Fibroblast of pulmonary artery (primary cell): ENCODE data around the gene LARGE1.

Experiments used
- DNase-seq: peaks from one replicate; pipeline ENCODE4 v3.0.0-alpha.2; 2010; ENCODE audit warnings: low read depth
- H3K4me3 ChIP-seq: replicated peaks from 2 replicates; pipeline ENCODE4 v1.5.1; 2011; ENCODE audit warnings: low read depth, mild to moderate bottlenecking, control low read depth, low read length, moderate library complexity
- CTCF ChIP-seq: IDR thresholded peaks from 2 replicates; pipeline ENCODE4 v1.5.1; 2011; ENCODE audit warnings: mild to moderate bottlenecking, control low read depth, low read length, inconsistent platforms; ENCODE audit errors: missing control alignments

LARGE1 gene

GRCh38 chr22:33415401-33415800 lies 504.9 kb downstream of the LARGE1 start:
- no peak for TF ChIP-seq CTCF
- no peak for DNase-seq
- no peak overlapping the region for H3K4me3 ChIP-seq

GRCh38 chr22:33409079-33409478 lies 511.2 kb downstream of the LARGE1 start:
- TF ChIP-seq CTCF, result no peak
- DNase-seq, result no peak
- H3K4me3 ChIP-seq, result no peak overlapping the region

DNA sequence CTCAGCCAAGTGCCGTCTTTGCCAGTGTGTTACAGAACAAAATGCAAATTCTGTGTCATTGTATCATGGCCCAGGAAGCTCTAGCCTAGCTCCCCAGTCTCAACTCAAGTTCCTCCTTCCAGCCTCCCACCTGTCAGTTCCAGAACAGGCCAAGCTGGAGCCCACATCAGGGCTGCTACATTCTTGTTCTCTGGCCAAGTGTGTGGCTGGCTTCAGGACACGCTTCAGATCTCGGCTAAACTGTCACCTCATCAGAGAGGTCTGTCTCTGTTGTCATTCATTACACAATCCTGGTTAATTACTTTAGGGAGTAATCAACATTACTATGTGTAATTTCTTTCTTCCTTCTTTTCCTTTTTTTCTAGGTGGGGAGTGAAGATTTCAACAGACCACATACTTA lies 515.1 kb downstream of the LARGE1 start:
- no peak overlapping the region for H3K4me3 ChIP-seq
- TF ChIP-seq CTCF, result no peak
- no peak for DNase-seq

DNA sequence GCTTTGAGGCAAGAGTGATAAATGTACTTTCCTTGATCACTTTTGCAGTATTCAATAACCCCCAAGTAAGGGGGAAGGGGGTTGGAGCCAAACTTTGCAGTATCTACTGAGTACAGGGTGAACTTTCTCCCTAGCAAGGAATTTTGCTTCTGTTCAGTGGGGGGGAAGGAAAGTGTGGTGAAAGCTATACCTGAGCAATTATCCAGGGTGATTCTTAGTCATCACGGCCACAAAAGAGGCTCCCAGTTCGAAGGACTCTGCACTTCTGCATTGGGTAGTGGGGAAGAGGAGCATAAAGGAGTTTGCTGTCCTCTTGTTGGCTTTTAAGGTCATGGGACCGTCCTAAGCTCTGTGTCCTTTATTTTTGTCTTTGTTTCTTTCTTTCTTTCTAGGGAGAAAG lies 515.6 kb downstream of the LARGE1 start:
- TF ChIP-seq CTCF, result no peak
- no peak overlapping the region for H3K4me3 ChIP-seq
- DNase-seq, result no peak

DNA sequence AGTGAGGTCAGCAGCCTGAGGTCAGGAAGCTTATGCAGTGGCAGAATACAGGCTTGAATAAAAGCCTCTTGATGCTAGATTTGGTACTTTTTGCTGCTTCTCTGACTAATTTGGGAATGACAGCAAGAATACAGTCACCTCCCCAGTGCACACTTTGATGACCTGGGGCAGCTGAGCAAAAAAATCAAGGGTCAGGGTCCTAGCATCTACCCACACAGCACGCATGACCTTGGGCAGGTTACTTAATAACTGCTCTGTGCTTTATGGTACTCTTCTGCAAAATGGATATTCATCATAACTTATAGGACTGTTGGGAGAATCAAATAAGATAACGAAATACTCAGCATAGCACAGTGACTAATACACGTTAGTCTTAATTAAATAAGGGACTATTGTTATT lies 518.0 kb downstream of the LARGE1 start:
- H3K4me3 ChIP-seq, result no peak overlapping the region
- no peak for TF ChIP-seq CTCF
- no peak for DNase-seq

DNA sequence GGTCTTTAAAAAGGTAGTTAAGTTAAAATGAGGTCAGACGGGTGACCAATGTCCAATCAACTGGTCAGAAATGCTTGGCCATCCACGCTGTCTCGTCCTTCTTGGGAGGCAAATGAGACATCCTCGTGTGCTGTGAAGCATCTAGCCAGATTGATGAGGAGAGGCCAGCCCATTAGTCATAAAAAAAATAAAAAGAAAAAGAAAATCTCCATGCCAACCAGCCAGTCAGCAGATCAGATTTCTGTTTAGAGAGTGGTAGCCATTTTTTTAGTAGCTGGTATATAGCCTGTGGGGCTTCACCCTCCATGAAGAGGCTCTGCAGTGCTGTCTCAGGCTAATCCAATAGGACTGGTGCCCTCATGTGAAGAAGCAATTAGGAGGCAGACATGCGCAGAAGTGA lies 519.0 kb downstream of the LARGE1 start:
- DNase-seq, result peak; percentile 8
- no peak overlapping the region for H3K4me3 ChIP-seq
- no peak for TF ChIP-seq CTCF

GRCh38 chr22:33400891-33401290 lies 519.4 kb downstream of the LARGE1 start:
- DNase-seq, result no peak
- H3K4me3 ChIP-seq, result no peak overlapping the region
- no peak for TF ChIP-seq CTCF
